HepG2 (cell line): ENCODE results near the gene CCDC93. TPM values are rescaled to one million over a fixed set of nuclear protein-coding genes. Genes with fewer than 3 reads are reported as not detected.

Experiments
- BORCS8-MEF2B ChIP-seq: sonication (generic); formaldehyde crosslinking; IDR thresholded peaks from 2 replicates; pipeline ENCODE4 v1.8.0; 2022; ENCODE audit warnings: mild to moderate bottlenecking, missing genetic modification reagents
- CC2D1A ChIP-seq: sonication (generic); formaldehyde crosslinking; IDR thresholded peaks from 2 replicates; pipeline ENCODE4 v1.8.1; 2023; ENCODE audit warnings: mild to moderate bottlenecking, missing genetic modification reagents
- FOXK1 ChIP-seq: sonication (generic); formaldehyde crosslinking; IDR thresholded peaks from 2 replicates; pipeline ENCODE4 v1.4.0; 2020; ENCODE audit warnings: low read depth, missing genetic modification reagents, borderline replicate concordance
- HIC2 ChIP-seq: sonication (generic); formaldehyde crosslinking; IDR thresholded peaks from 2 replicates; pipeline ENCODE4 v1.9.0; 2022; ENCODE audit warnings: low read depth, missing genetic modification reagents
- KMT2A ChIP-seq: sonication (generic); formaldehyde crosslinking; IDR thresholded peaks from 2 replicates; pipeline ENCODE4 v1.4.0; 2020; ENCODE audit warnings: missing genetic modification reagents
- NR2F1 ChIP-seq, 2 experiments: fragments of 450-650 bp in 1 of 2; formaldehyde crosslinking in 1 of 2; IDR thresholded peaks; 2 replicates each; pipeline versions ENCODE4 v1.5.0 to v1.6.1; 2016 to 2020; ENCODE audit warnings: mild to moderate bottlenecking in 1 of 2, missing compliant biosample characterization in 1 of 2, missing genetic modification reagents in 1 of 2, moderate library complexity in 1 of 2
- PAX8 ChIP-seq: sonication (generic); formaldehyde crosslinking; IDR thresholded peaks from 2 replicates; pipeline ENCODE4 v1.8.0; 2022; ENCODE audit warnings: mild to moderate bottlenecking, missing genetic modification reagents, borderline replicate concordance
- PHF21A ChIP-seq: sonication (generic); formaldehyde crosslinking; IDR thresholded peaks from 2 replicates; pipeline ENCODE4 v1.5.0; 2020; ENCODE audit warnings: mild to moderate bottlenecking, missing genetic modification reagents
- REL ChIP-seq: sonication (generic); formaldehyde crosslinking; conservative IDR thresholded peaks from 2 replicates; pipeline ENCODE4 v1.8.0; 2022; ENCODE audit warnings: mild to moderate bottlenecking, missing genetic modification reagents, moderate library complexity
- SIX4 ChIP-seq: sonication (generic); formaldehyde crosslinking; IDR thresholded peaks from 2 replicates; pipeline ENCODE4 v1.4.0; 2020; ENCODE audit warnings: missing genetic modification reagents
- SOX6 ChIP-seq, 2 experiments: fragments of 450-650 bp in 1 of 2; sonication (generic) in 1 of 2; formaldehyde crosslinking in 1 of 2; IDR thresholded peaks; 2 replicates each; pipeline versions ENCODE4 v1.4.0 to v1.6.1; 2017 to 2020; ENCODE audit warnings: antibody characterized with exemption in 1 of 2, mild to moderate bottlenecking in 1 of 2, missing genetic modification reagents in 1 of 2
- TFAP4 ChIP-seq: sonication (generic); IDR thresholded peaks from 2 replicates; pipeline ENCODE4 v1.6.1; 2016; ENCODE audit warnings: low read depth, borderline replicate concordance
- TFDP2 ChIP-seq: sonication (generic); formaldehyde crosslinking; IDR thresholded peaks from 2 replicates; pipeline ENCODE4 v1.4.0; 2020; ENCODE audit warnings: missing genetic modification reagents
- ZBTB39 ChIP-seq: sonication (generic); formaldehyde crosslinking; IDR thresholded peaks from 2 replicates; pipeline ENCODE4 v1.5.0; 2020; ENCODE audit warnings: missing genetic modification reagents
- ZMYM4 ChIP-seq: sonication (generic); formaldehyde crosslinking; IDR thresholded peaks from 2 replicates; pipeline ENCODE4 v1.8.1; 2023; ENCODE audit warnings: mild to moderate bottlenecking, missing genetic modification reagents
- ZNF276 ChIP-seq: sonication (generic); formaldehyde crosslinking; IDR thresholded peaks from 2 replicates; pipeline ENCODE4 v1.4.0; 2020; ENCODE audit warnings: mild to moderate bottlenecking, low read depth, missing genetic modification reagents
- ZNF335 ChIP-seq: sonication (generic); formaldehyde crosslinking; IDR thresholded peaks from 2 replicates; pipeline ENCODE4 v1.4.0; 2020; ENCODE audit warnings: missing genetic modification reagents
- ZNF441 ChIP-seq: sonication (generic); formaldehyde crosslinking; IDR thresholded peaks from 2 replicates; pipeline ENCODE4 v1.7.0; 2021; ENCODE audit warnings: missing genetic modification reagents, borderline replicate concordance
- ZNF547 ChIP-seq: sonication (generic); formaldehyde crosslinking; IDR thresholded peaks from 2 replicates; pipeline ENCODE4 v1.5.1; 2020; ENCODE audit warnings: mild to moderate bottlenecking, missing genetic modification reagents
- ZSCAN31 ChIP-seq: sonication (generic); formaldehyde crosslinking; IDR thresholded peaks from 2 replicates; pipeline ENCODE4 v1.5.0; 2020; ENCODE audit warnings: low read depth, mild to moderate bottlenecking, missing genetic modification reagents
- polyA plus RNA-seq, 8 experiments: library from polyadenylated mRNA; depleted of rRNA in 3 of 8; stranded (reverse) in 7 of 8; unstranded in 1 of 8; fragments of >200 nt; fragmentation: Illumina TruSeq in 4 of 8; extraction: Trizol in 4 of 8; gene quantifications; 2 replicates each; pipeline versions ENCODE4 v1.2.1 to v1.2.3, GENCODE V29; 2011 to 2016; ENCODE audit warnings: low read depth in 4 of 8, missing spikeins in 1 of 8, mixed read lengths in 1 of 8; ENCODE audit not compliant: insufficient read depth in 1 of 8
- total RNA-seq, 5 experiments: library from RNA; depleted of rRNA; stranded (reverse); fragments of >200 nt; fragmentation: Illumina TruSeq; extraction: Trizol; gene quantifications; 2 replicates each; pipeline ENCODE4 v1.2.3, GENCODE V29; 2016; ENCODE audit warnings: low read depth in 1 of 5

Gene CCDC93
- total and polyA plus RNA-seq, 2 of the 13 experiments (the other 11 are each of a cell fraction or from before 2014, with no cell fraction given) = 37.2 to 53.2 TPM

- TF ChIP-seq ZBTB39 (CRISPR knock-in tag) (no peak; the same call in 1 of the 2 replicates), PHF21A (peak; percentile 42; the same call in 1 of the 2 replicates), ZNF335 (CRISPR knock-in tag) (peak; percentile 51; the same call in 1 of the 2 replicates), ZSCAN31 (peak; percentile 52; the same call in 1 of the 2 replicates), ZNF441 (CRISPR knock-in tag) (peak; percentile 91), FOXK1 (CRISPR knock-in tag) (peak; percentile 26; the same call in 1 of the 2 replicates), KMT2A (CRISPR knock-in tag) (peak; percentile 86), HIC2 (CRISPR knock-in tag) (0 out of 2 replicates have a peak, but pooled peaks have one; percentile 4), ZMYM4 (CRISPR knock-in tag) (peak; percentile 13), NR2F1 (CRISPR knock-in tag; IDR thresholded peaks at IDR 0.05) (no peak), CC2D1A (CRISPR knock-in tag) (no peak), REL (CRISPR knock-in tag) (0 out of 2 replicates have a peak, but pooled peaks have one; percentile 25), SIX4 (CRISPR knock-in tag) (no peak), TFAP4 (0 out of 2 replicates have a peak, but pooled peaks have one; percentile 38), ZNF276 (CRISPR knock-in tag) (peak; percentile 83; the same call in 1 of the 2 replicates), BORCS8-MEF2B (no peak), PAX8 (0 out of 2 replicates have a peak, but pooled peaks have one; percentile 60), ZNF547 (CRISPR knock-in tag) (peak; percentile 69; the same call in 1 of the 2 replicates), SOX6 (IDR thresholded peaks at IDR 0.05) (no peak), SOX6 (CRISPR knock-in tag; IDR thresholded peaks at IDR 0.05) (peak; percentile 42; the same call in 1 of the 2 replicates), TFDP2 (CRISPR knock-in tag) (peak; percentile 72)
These were observed at the start of gene CCDC93 (continued) for GRCh38 chr2:118013724-118014491.
